CD4-positive, alpha-beta T cell (primary cell): ENCODE measurements around the gene OR2T3. TPM values are rescaled to one million over a fixed set of nuclear protein-coding genes. Genes with fewer than 3 reads are reported as not detected.
"Not testable (repeated sequence)": the region's sequence is repeated elsewhere in the genome, so short reads cannot be mapped to it uniquely, and the experiment has no call there.

Source experiments
- ATAC-seq: fragments of 200-7000 bp; cut with Tn5 transposase; one replicate; pipeline ENCODE4 v1.10.0; 2022; ENCODE audit warnings: mild to moderate bottlenecking; ENCODE audit not compliant: poor library complexity
- CTCF ChIA-PET: fragments of 350-600 bp; sonication (Branson Sonifier 250); formaldehyde crosslinking; loops from one replicate; lab custom pipeline; 2021; ENCODE audit warnings: antibody characterized with exemption, inconsistent platforms; lab: Charles Lee
- POLR2A ChIA-PET: fragments of 350-600 bp; sonication (Branson Sonifier 250); formaldehyde crosslinking; loops from one replicate; lab custom pipeline; 2021; ENCODE audit warnings: antibody characterized with exemption, inconsistent platforms; lab: Charles Lee
- DNase-seq, 14 experiments: peaks; one replicate each; pipeline ENCODE4 v3.0.0-alpha.2; 2013 to 2020; ENCODE audit warnings: mixed read lengths in 2 of 14
- H3K27ac ChIP-seq, 2 donors: one replicate each; pipeline versions ENCODE4 v1.5.1 to v1.7.0; 2013; ENCODE audit warnings: low read length in 2 of 2, low read depth in 1 of 2, mild to moderate bottlenecking in 1 of 2
- H3K27me3 ChIP-seq, 2 experiments: 1 replicate in 1 of 2; 2 replicates in 1 of 2; pipeline versions ENCODE4 v1.6.1 to v1.7.0; 2013; ENCODE audit warnings: low read length in 2 of 2, control low read depth in 1 of 2, mild to moderate bottlenecking in 1 of 2, moderate library complexity in 1 of 2; ENCODE audit not compliant: insufficient read depth in 2 of 2, control insufficient read depth in 1 of 2
- H3K36me3 ChIP-seq: one replicate; pipeline ENCODE4 v1.6.1; 2013; ENCODE audit warnings: low read length, control low read depth; ENCODE audit not compliant: insufficient read depth
- H3K4me1 ChIP-seq: one replicate; pipeline ENCODE4 v1.6.1; 2013; ENCODE audit warnings: low read length, control low read depth; ENCODE audit not compliant: insufficient read depth
- H3K4me3 ChIP-seq: one replicate; pipeline ENCODE4 v1.5.1; 2013; ENCODE audit warnings: mild to moderate bottlenecking, low read length, moderate library complexity
- H3K9me3 ChIP-seq, 2 experiments: 1 replicate in 1 of 2; 2 replicates in 1 of 2; pipeline versions ENCODE4 v1.6.1 to v1.7.0; 2013; ENCODE audit warnings: low read length in 2 of 2, mild to moderate bottlenecking in 2 of 2, control low read depth in 1 of 2, moderate library complexity in 1 of 2; ENCODE audit not compliant: control insufficient read depth in 1 of 2, insufficient read depth in 1 of 2
- H3K27ac Mint-ChIP-seq: one replicate; pipeline ENCODE4 v1.8.0; 2020; ENCODE audit warnings: mixed read lengths
- H3K27me3 Mint-ChIP-seq: one replicate; pipeline ENCODE4 v1.8.0; 2021; ENCODE audit warnings: mixed read lengths
- H3K36me3 Mint-ChIP-seq: one replicate; pipeline ENCODE4 v1.8.0; 2021; ENCODE audit warnings: low read depth, mixed read lengths
- H3K4me1 Mint-ChIP-seq: one replicate; pipeline ENCODE4 v1.8.0; 2021; ENCODE audit warnings: low read depth, mixed read lengths
- H3K4me3 Mint-ChIP-seq: one replicate; pipeline ENCODE4 v1.8.0; 2020; ENCODE audit warnings: mild to moderate bottlenecking, mixed read lengths
- H3K9me3 Mint-ChIP-seq: one replicate; pipeline ENCODE4 v1.8.0; 2020; ENCODE audit warnings: mixed read lengths
- intact Hi-C, 2 experiments: fragments of 100-400 bp; cut with DNase I in 1 of 2; cut with micrococcal nuclease in 1 of 2; formaldehyde crosslinking; loops; one replicate each; pipeline versions ENCODE4 v1.15.1 to v1.9.0; 2023 to 2025; cut with DNase I, micrococcal nuclease
- total RNA-seq, 174 experiments: library from RNA in 2 of 174; stranded (reverse) in 2 of 174; gene quantifications; one replicate each; pipeline ENCODE4 v1.2.3 and lab custom pipeline; 2021 to 2026

OR2T3 gene
- total RNA-seq, 2 experiments from 2014 or later, result not detected

- not testable (repeated sequence) for H3K27ac ChIP-seq
These were observed 23.2 kb upstream of the OR2T3 start for GRCh38 chr1:248449821-248450465.

DNA sequence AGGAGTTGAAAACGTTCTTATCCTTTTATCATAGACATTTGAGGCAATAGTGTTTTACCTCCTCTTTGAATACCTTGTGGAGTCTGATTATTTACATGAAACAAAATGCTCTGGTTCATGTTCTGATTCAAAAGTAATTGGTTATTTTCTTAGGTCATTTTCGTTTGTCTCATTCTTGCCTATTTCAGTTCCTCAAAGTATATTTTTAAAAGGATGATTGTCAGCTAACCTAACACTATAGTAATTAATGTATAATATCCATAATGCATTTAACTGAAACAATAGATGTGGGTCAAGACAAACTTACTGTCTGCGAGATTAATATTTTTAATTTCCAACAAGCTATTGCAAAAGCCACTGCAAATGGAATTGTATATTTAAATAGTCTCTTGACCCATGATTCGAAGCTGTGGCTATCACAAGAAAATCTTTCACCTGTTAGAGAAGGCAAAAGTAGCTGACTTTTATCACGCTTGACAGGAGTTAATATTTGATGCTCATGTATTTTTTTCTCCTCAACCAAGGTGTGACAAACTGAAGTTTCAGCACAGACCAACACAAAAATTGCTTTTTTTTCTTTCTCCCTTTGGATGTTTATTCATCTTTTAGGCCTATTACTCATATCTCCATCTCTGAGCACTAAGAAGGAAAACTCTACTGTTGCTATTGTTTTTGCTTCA is 22.5 kb upstream of the OR2T3 start:
- H3K27me3 ChIP-seq, H3K9me3 ChIP-seq, CTCF ChIA-PET, H3K4me3 Mint-ChIP-seq, H3K4me1 ChIP-seq, H3K4me3 ChIP-seq, ATAC-seq, DNase-seq, POLR2A ChIA-PET, H3K9me3 Mint-ChIP-seq, H3K36me3 ChIP-seq, H3K36me3 Mint-ChIP-seq, H3K27me3 Mint-ChIP-seq, H3K27ac ChIP-seq, H3K4me1 Mint-ChIP-seq, intact Hi-C loops, H3K27ac Mint-ChIP-seq: not testable (repeated sequence)

More at GRCh38 chr1:248449821-248450465, 23.2 kb upstream of the OR2T3 start:
- H3K4me1 Mint-ChIP-seq, POLR2A ChIA-PET, H3K4me3 Mint-ChIP-seq, H3K9me3 Mint-ChIP-seq, H3K4me1 ChIP-seq, H3K27me3 ChIP-seq, H3K4me3 ChIP-seq, H3K36me3 Mint-ChIP-seq, intact Hi-C loops, CTCF ChIA-PET, H3K27me3 Mint-ChIP-seq, H3K27ac Mint-ChIP-seq, H3K36me3 ChIP-seq, DNase-seq, ATAC-seq, H3K9me3 ChIP-seq: not testable (repeated sequence)

- DNase-seq, H3K4me1 ChIP-seq, H3K27ac Mint-ChIP-seq, CTCF ChIA-PET, intact Hi-C loops, H3K9me3 Mint-ChIP-seq, H3K9me3 ChIP-seq, H3K36me3 Mint-ChIP-seq, H3K36me3 ChIP-seq, H3K27me3 Mint-ChIP-seq, H3K4me3 ChIP-seq, H3K27ac ChIP-seq, H3K27me3 ChIP-seq, ATAC-seq, H3K4me3 Mint-ChIP-seq, POLR2A ChIA-PET, H3K4me1 Mint-ChIP-seq: not testable (repeated sequence)
These were observed 19.5 kb upstream of the OR2T3 start for GRCh38 chr1:248453619-248454018.

DNA sequence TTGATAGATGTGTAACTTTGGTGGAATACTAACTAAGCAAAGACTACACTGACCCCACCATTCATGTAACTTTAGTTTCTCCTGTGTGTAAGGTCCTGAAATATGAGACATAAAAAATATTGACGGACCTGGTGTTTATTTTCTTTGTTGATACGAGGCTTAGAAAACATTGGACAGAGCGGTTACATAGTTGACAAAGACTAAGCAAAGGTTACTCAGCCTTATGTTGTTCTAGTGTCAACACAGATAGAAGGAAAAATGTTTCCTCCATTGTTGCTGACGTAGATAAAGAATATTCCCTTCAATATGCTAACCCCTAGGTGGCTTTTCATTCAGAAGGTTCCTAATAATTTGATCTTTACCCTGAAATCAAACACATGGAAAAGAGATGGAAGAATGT is 18.1 kb upstream of the OR2T3 start:
- H3K4me1 Mint-ChIP-seq, H3K4me3 Mint-ChIP-seq, H3K36me3 ChIP-seq, CTCF ChIA-PET, H3K4me1 ChIP-seq, ATAC-seq, DNase-seq, H3K4me3 ChIP-seq, H3K27me3 Mint-ChIP-seq, H3K27ac ChIP-seq, H3K27me3 ChIP-seq, POLR2A ChIA-PET, H3K9me3 Mint-ChIP-seq, intact Hi-C loops, H3K27ac Mint-ChIP-seq, H3K36me3 Mint-ChIP-seq, H3K9me3 ChIP-seq: not testable (repeated sequence)

DNA sequence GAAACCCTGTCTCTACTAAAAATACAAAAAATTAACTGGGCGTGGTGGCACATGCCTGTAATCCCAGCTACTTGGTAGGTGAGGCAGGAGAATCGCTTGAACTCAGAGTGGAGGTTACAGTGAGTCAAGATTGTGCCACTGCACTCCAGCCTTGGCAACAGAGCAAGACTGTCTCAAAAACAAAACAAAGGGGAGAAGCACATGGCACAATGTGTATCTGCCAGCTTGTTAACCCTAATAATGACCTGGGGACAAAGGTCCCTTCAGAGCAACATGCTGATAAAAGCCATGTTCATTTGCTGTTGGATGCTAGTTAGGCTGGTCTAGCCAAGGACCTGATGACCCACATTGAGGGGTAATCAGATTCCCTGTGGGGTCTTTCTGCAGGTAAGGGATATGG is 16.5 kb upstream of the OR2T3 start:
- H3K27ac Mint-ChIP-seq, H3K27me3 Mint-ChIP-seq, H3K27me3 ChIP-seq, CTCF ChIA-PET, POLR2A ChIA-PET, H3K36me3 ChIP-seq, H3K4me1 ChIP-seq, H3K9me3 ChIP-seq, H3K27ac ChIP-seq, intact Hi-C loops, H3K9me3 Mint-ChIP-seq, H3K4me3 ChIP-seq, H3K36me3 Mint-ChIP-seq, DNase-seq, H3K4me3 Mint-ChIP-seq, H3K4me1 Mint-ChIP-seq, ATAC-seq: not testable (repeated sequence)

GRCh38 chr1:248459117-248459516 is 14.0 kb upstream of the OR2T3 start:
- ATAC-seq, POLR2A ChIA-PET, H3K36me3 ChIP-seq, CTCF ChIA-PET, H3K4me3 Mint-ChIP-seq, H3K4me1 ChIP-seq, H3K36me3 Mint-ChIP-seq, H3K27ac Mint-ChIP-seq, H3K4me3 ChIP-seq, H3K27me3 ChIP-seq, DNase-seq, intact Hi-C loops, H3K27ac ChIP-seq, H3K4me1 Mint-ChIP-seq, H3K9me3 Mint-ChIP-seq, H3K9me3 ChIP-seq, H3K27me3 Mint-ChIP-seq: not testable (repeated sequence)
